Lower lobe of right lung (tissue), 2 donors: ENCODE measurements around the gene NAMPT. TPM values are rescaled to one million over a fixed set of nuclear protein-coding genes. Genes with fewer than 3 reads are reported as not detected.

Source experiments
- ATAC-seq, 2 donors: fragments of 200-7000 bp; cut with Tn5 transposase; one replicate each; pipeline ENCODE4 v1.9.1; 2020 to 2022; ENCODE audit warnings: mild to moderate bottlenecking in 2 of 2, moderate library complexity in 2 of 2
- DNase-seq: peaks from one replicate; pipeline ENCODE4 v3.0.0-alpha.2; 2020
- H3K27ac ChIP-seq: fragments of 200-600 bp; one replicate; pipeline ENCODE4 v1.8.0; 2022
- H3K27me3 ChIP-seq: fragments of 200-600 bp; one replicate; pipeline ENCODE4 v1.8.0; 2022; ENCODE audit warnings: low read depth
- H3K36me3 ChIP-seq: fragments of 200-600 bp; one replicate; pipeline ENCODE4 v1.8.0; 2022; ENCODE audit warnings: mild to moderate bottlenecking
- H3K4me1 ChIP-seq: fragments of 200-600 bp; one replicate; pipeline ENCODE4 v1.8.0; 2022
- H3K4me3 ChIP-seq: fragments of 200-600 bp; one replicate; pipeline ENCODE4 v1.8.0; 2022; ENCODE audit warnings: mild to moderate bottlenecking
- H3K9me3 ChIP-seq: fragments of 200-600 bp; one replicate; pipeline ENCODE4 v1.8.0; 2022
- intact Hi-C: fragments of 100-400 bp; cut with DNase I; formaldehyde crosslinking; loops from one replicate; pipeline ENCODE4 v1.11.0; 2022
- total RNA-seq: library from RNA; stranded (reverse); fragmentation: NEBNext Ultra II Directional; extraction: Animal tissue kit (Norgen Biotek cat#: 25700); gene quantifications from one replicate; pipeline ENCODE4 v1.2.1, GENCODE V29; 2021
- TF ChIP-seq, protein P1 (sequence below): fragments of 200-600 bp; IDR thresholded peaks from one replicate; pipeline ENCODE4 v1.8.0; 2022; ENCODE audit warnings: antibody characterized with exemption, mild to moderate bottlenecking
- donor health status: DM: no; HTN: yes; CAD: no; lungs with severe emphysema.

The NAMPT gene
- total RNA-seq, 1 donor from 2014 or later, result 177 TPM

DNA sequence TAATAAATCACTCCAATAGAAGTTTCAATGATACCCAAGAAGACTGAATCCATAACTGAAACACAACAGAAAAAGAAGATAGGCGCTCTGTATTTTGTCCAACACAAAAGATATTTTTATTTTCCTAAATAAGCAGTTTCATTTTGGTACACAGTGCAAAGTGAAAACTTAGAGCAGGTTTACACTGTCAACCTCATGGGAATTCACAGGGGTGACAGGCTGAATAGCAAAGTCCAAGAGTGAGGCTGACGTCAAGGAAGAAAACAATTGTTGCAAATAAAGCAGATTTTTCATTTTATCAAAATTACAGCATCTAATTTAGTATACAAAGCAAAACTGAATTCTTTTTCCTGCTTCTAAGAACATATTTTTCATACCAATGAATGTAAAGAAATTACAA, 28.6 kb downstream of the NAMPT start:
- DNase-seq, result no peak
- intact Hi-C loops, result no loop called here
- no peaks in the 10 kb centered on the region for H3K27me3 ChIP-seq
- H3K9me3 ChIP-seq, result no peaks in the 10 kb centered on the region
- no peak overlapping the region for H3K27ac ChIP-seq
- no peaks in the 10 kb centered on the region for H3K4me1 ChIP-seq
- TF ChIP-seq, protein P1, sequence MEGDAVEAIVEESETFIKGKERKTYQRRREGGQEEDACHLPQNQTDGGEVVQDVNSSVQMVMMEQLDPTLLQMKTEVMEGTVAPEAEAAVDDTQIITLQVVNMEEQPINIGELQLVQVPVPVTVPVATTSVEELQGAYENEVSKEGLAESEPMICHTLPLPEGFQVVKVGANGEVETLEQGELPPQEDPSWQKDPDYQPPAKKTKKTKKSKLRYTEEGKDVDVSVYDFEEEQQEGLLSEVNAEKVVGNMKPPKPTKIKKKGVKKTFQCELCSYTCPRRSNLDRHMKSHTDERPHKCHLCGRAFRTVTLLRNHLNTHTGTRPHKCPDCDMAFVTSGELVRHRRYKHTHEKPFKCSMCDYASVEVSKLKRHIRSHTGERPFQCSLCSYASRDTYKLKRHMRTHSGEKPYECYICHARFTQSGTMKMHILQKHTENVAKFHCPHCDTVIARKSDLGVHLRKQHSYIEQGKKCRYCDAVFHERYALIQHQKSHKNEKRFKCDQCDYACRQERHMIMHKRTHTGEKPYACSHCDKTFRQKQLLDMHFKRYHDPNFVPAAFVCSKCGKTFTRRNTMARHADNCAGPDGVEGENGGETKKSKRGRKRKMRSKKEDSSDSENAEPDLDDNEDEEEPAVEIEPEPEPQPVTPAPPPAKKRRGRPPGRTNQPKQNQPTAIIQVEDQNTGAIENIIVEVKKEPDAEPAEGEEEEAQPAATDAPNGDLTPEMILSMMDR, result no peak
- no peak for ATAC-seq
- peaks cover 100% of the 10 kb centered on the region for H3K36me3 ChIP-seq
- no peak overlapping the region for H3K4me3 ChIP-seq

DNA sequence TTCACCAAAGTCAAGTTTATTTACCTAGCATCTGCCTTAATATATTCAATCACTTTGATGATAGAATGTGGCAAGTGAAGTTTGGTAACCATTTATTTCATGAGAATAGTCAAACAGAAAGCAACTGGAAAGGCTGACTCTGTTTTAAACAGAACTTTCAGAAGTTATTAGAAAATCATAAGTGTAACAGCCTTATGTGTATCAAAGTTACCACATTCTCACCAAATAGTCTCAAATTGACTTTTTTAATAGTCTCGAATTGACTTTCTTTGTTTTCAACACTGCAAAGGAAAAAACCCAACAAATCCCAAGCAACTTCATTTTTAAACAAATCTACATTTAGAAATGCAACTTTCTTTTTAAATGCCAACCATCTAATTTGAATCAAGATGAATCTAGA, 29.5 kb downstream of the NAMPT start:
- DNase-seq (no peak), ATAC-seq (no peak)
- Histone ChIP-seq H3K4me1 (no peaks in the 10 kb centered on the region), H3K27ac (no peak overlapping the region), H3K27me3 (no peaks in the 10 kb centered on the region), H3K9me3 (no peaks in the 10 kb centered on the region), H3K36me3 (peaks cover 96% of the 10 kb centered on the region), H3K4me3 (no peak overlapping the region)
- intact Hi-C loops, result no loop called here
- TF ChIP-seq, protein P1, result no peak

DNA sequence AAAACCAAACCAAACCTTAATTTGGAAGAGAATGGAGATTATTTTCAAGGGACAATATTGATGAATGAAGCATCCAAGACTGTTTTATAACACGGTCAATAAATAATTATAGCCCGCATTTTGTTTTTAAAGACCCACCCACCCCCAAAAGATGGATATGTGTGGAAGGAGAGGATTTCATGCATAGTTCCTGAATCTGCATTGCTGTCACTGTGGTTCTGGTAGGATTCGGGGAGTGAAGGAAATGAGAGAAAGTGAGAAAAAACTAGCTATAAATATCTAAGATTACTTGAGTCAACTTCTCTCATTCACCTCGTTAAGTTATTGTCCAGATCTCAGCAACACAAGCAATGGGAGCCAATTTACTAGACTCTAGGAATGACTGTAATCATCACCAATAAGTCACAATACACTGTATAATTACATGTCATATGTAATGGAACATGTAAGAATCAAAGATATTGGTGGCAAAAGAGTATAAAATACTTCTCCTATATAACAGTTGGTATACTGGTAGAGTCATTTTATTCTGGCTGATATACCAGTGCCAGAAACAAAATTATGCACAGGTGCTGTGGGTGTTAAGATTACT, 30.2 kb downstream of the NAMPT start:
- H3K27me3 ChIP-seq, result no peaks in the 10 kb centered on the region
- intact Hi-C loops, result no loop called here
- H3K27ac ChIP-seq, result no peak overlapping the region
- H3K4me3 ChIP-seq, result no peak overlapping the region
- no peaks in the 10 kb centered on the region for H3K4me1 ChIP-seq
- H3K9me3 ChIP-seq, result no peaks in the 10 kb centered on the region
- H3K36me3 ChIP-seq, result peaks cover 93% of the 10 kb centered on the region
- DNase-seq (no peak), ATAC-seq (no peak)
- TF ChIP-seq, protein P1, result no peak

DNA sequence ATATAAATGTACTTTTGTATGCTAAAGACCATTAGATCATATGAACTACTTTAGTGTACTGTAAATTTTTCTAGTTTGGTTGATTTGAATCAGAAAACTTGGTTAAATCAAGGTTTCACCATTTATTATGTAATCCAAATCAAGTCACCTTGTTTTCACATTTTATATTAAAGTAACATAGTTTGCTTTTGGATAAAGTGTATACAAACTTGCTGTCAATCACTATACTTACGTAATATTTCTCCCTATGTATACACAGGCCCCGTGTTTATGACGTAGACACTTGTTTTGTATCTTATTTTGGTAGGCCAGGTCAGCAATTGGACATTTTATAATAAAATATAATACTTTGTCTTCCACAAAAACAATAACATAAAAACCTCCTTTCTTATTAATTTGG, 32.2 kb downstream of the NAMPT start:
- intact Hi-C loops, result no loop called here
- Histone ChIP-seq H3K36me3 (peaks cover 89% of the 10 kb centered on the region), H3K4me1 (no peaks in the 10 kb centered on the region), H3K4me3 (no peak overlapping the region), H3K27me3 (no peaks in the 10 kb centered on the region), H3K27ac (no peak overlapping the region), H3K9me3 (no peaks in the 10 kb centered on the region)
- DNase-seq (no peak), ATAC-seq (no peak)
- TF ChIP-seq, protein P1, result no peak

DNA sequence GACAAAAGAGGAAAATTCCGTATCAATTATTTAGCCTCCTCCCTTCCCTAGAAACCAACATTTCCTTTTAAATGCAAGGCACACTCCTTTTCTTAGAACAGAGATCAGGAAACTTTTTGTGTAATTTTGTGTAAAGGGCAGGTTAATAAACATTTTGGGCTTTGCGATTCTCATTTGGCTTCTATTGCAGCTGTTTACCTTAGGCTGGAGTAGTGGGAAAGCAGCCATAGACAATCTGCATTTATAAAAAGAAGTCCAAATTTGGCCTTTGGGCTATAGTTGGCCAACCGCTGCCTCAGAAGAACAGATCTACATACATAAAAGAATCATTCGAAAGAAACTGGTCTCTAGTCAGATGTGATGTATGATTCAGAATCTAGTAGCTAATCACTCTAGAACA, 35.3 kb downstream of the NAMPT start:
- Histone ChIP-seq H3K27ac (no peak overlapping the region), H3K27me3 (no peaks in the 10 kb centered on the region), H3K36me3 (peaks cover 61% of the 10 kb centered on the region), H3K4me3 (no peak overlapping the region), H3K4me1 (no peaks in the 10 kb centered on the region), H3K9me3 (peaks cover 6% of the 10 kb centered on the region)
- intact Hi-C loops, result no loop called here
- ATAC-seq, result no peak
- TF ChIP-seq, protein P1, result no peak
- no peak for DNase-seq
